ENCODE measurements around the gene FBXL4.

- no peak for TF ChIP-seq POLR2A (IDR thresholded peaks at IDR 0.05)
- no peak for TF ChIP-seq CTCF (IDR thresholded peaks at IDR 0.05 in 4 of 5, conservative IDR thresholded peaks at IDR 0.05 in 1 of 5)
Measured at GRCh38 chr6:98946266-98946878, 1.4 kb downstream of the FBXL4 start.

Data from gastrocnemius medialis (tissue), 4 donors.